RWPE2 (cell line): ENCODE measurements around the gene PIK3CD.
A peak's percentile ranks its signal among the peaks of the same experiment; 100 is the strongest.

ENCODE experiments used
- ATAC-seq: fragments of 200-7000 bp; cut with Tn5 transposase; 3 replicates; pipeline ENCODE4 v1.9.1; 2021; ENCODE audit warnings: low read depth
- DNase-seq: peaks from one replicate; pipeline ENCODE4 v3.0.0-alpha.2; 2020; ENCODE audit warnings: low spot score
- H3K27ac ChIP-seq: fragments of 450-650 bp; 2 replicates; pipeline ENCODE4 v1.5.1; 2017; ENCODE audit warnings: mild to moderate bottlenecking; ENCODE audit not compliant: poor library complexity, severe bottlenecking
- H3K27me3 ChIP-seq: fragments of 250-450 bp; sonication (Bioruptor Pico); 2 replicates; pipeline ENCODE4 v1.5.1; 2021; ENCODE audit warnings: mild to moderate bottlenecking, moderate library complexity; ENCODE audit not compliant: insufficient read depth, poor library complexity, severe bottlenecking
- H3K36me3 ChIP-seq: fragments of 250-450 bp; sonication (Bioruptor Pico); 2 replicates; pipeline ENCODE4 v1.5.1; 2020; ENCODE audit warnings: low read depth, mild to moderate bottlenecking, moderate library complexity
- H3K4me1 ChIP-seq: fragments of 250-450 bp; sonication (Bioruptor Pico); 2 replicates; pipeline ENCODE4 v1.5.1; 2021; ENCODE audit warnings: mild to moderate bottlenecking, moderate library complexity; ENCODE audit not compliant: insufficient read depth, poor library complexity, severe bottlenecking
- H3K4me3 ChIP-seq: fragments of 250-450 bp; sonication (Bioruptor Pico); 2 replicates; pipeline ENCODE4 v1.5.1; 2021; ENCODE audit warnings: mild to moderate bottlenecking, moderate library complexity; ENCODE audit not compliant: severe bottlenecking
- H3K9me3 ChIP-seq: fragments of 250-450 bp; sonication (Bioruptor Pico); 2 replicates; pipeline ENCODE4 v1.5.1; 2021; ENCODE audit warnings: mild to moderate bottlenecking, moderate library complexity; ENCODE audit not compliant: severe bottlenecking
- TF ChIP-seq, protein P1 (sequence below): fragments of 450-650 bp; IDR thresholded peaks from one replicate; pipeline ENCODE4 v1.5.1; 2017; ENCODE audit warnings: mild to moderate bottlenecking, moderate library complexity; ENCODE audit not compliant: poor library complexity, severe bottlenecking

The PIK3CD gene

DNA sequence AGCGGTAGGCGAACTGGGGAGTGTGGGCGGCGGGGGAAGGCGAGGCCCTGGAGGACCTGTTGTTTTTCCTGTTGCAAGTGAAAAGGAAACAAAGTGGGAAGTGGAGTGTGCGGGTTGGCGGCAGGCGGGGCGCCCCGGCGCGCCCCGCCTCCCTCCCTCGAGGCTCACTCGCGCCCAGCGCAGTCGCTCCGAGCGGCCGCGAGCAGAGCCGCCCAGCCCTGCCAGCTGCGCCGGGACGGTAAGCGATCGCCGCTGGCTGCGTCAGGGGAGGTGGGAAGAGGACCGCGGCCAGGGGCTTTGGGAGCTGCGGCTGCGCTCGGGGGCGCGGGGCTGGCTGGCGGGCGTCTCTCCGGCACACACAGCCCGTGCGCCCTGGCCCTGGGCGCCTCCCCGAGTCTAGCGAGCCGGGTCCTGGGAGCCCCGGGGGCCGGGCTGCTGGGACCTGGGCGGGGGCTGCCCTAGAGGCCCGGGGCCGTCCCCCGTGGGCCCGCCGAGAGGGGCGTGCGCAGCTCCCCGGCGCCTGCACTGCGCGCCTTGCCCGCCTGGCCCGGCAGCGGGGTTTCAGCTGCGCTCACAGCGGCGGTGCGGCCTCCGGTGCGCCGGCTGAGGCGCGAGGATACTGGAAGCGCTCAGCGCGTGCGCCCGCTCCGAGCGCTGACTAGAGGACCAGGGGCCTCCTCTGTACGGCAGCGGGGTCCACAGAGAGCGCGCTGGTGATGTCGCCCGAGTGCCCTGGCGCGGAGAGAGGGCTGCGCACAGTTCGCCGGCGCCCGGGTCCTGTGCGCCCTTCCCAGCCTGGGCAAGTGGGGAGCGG is at the start of gene PIK3CD:
PIK3CD (plus strand) TSS at position 167 of the 814 bp plus-strand sequence. CDS start 58,725 bp downstream, outside the sequence.
- ATAC-seq (peak; percentile 77), DNase-seq (no peak)
- TF ChIP-seq, protein P1, sequence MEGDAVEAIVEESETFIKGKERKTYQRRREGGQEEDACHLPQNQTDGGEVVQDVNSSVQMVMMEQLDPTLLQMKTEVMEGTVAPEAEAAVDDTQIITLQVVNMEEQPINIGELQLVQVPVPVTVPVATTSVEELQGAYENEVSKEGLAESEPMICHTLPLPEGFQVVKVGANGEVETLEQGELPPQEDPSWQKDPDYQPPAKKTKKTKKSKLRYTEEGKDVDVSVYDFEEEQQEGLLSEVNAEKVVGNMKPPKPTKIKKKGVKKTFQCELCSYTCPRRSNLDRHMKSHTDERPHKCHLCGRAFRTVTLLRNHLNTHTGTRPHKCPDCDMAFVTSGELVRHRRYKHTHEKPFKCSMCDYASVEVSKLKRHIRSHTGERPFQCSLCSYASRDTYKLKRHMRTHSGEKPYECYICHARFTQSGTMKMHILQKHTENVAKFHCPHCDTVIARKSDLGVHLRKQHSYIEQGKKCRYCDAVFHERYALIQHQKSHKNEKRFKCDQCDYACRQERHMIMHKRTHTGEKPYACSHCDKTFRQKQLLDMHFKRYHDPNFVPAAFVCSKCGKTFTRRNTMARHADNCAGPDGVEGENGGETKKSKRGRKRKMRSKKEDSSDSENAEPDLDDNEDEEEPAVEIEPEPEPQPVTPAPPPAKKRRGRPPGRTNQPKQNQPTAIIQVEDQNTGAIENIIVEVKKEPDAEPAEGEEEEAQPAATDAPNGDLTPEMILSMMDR: no peak
- Histone ChIP-seq H3K9me3 (no peaks in the 10 kb centered on the region), H3K36me3 (no peaks in the 10 kb centered on the region), H3K4me1 (peaks cover 2% of the 10 kb centered on the region), H3K27ac (no peak within 1 kb of the TSS), H3K4me3 (peak within 1 kb of the TSS; percentile 48), H3K27me3 (no peaks in the 10 kb centered on the region)

DNA sequence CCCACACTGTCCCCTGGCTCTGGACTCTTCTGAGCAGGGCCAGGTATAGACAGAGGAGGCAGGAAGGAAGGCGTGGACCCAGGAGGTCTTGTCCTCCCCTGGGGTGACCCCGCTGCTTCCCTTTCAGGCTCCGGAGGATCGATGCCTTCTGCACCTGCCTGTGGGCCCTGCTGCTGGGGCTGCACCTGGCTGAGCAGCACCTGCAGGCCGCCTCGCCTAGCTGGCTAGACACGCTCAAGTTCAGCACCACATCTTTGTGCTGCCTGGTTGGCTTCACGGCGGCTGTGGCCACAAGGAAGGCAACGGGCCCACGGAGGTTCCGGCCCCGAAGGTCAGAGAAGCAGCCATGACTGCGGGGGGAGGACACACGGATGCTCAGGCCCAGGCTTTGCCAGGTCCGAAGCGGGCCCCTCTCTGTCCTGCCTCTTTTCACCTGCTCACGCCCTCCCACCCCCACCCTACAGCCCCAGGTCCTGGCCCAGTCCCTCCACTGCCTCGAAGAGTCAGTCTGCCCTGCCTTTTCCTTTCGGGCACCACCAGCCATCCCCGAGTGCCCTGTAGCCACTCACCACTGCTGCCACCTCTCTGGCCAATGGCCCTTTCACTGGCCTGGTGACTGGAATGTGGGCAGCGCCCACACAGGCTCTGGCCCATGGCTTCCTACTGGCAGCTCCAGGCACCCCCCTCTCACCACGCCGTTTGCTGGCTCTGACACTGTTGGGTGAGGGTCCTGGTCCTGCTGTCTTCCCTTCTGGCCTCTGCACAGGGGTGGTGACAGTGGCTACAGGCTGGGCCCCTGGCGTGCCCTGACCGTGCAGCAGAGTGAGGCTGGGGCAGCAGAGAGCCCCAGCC is 49.4 kb upstream of the PIK3CD start:
- TF ChIP-seq, protein P1: no peak
- no peak for ATAC-seq
- DNase-seq: no peak
- no peaks in the 10 kb centered on the region for H3K4me1 ChIP-seq
- no peaks in the 10 kb centered on the region for H3K9me3 ChIP-seq
- H3K36me3 ChIP-seq: peaks cover 42% of the 10 kb centered on the region
- H3K4me3 ChIP-seq: no peak overlapping the region
- no peaks in the 10 kb centered on the region for H3K27me3 ChIP-seq
- no peak overlapping the region for H3K27ac ChIP-seq

DNA sequence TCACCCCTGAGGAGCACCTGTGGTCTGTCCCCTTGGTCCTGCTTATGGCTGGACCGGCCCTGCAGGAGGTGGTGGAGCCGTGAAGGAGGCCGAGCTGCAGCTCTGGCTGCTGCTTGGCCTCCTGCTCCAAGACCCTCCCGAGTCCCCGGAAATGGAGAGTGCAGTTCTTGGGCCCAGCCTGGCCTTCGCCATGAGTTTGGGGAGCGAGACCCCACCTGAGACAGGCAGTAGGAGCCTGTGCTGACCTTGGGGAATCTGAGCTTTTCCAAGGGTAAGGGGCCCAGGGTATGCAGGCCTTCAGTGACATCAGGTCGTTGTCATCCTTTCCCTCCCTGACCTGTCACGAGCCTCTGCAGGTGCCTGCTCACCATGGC is 48.8 kb upstream of the PIK3CD start:
- H3K36me3 ChIP-seq: peaks cover 40% of the 10 kb centered on the region
- no peak for DNase-seq
- no peak overlapping the region for H3K27ac ChIP-seq
- no peaks in the 10 kb centered on the region for H3K27me3 ChIP-seq
- H3K9me3 ChIP-seq: no peaks in the 10 kb centered on the region
- ATAC-seq: no peak
- no peak overlapping the region for H3K4me3 ChIP-seq
- TF ChIP-seq, protein P1: no peak
- no peaks in the 10 kb centered on the region for H3K4me1 ChIP-seq

DNA sequence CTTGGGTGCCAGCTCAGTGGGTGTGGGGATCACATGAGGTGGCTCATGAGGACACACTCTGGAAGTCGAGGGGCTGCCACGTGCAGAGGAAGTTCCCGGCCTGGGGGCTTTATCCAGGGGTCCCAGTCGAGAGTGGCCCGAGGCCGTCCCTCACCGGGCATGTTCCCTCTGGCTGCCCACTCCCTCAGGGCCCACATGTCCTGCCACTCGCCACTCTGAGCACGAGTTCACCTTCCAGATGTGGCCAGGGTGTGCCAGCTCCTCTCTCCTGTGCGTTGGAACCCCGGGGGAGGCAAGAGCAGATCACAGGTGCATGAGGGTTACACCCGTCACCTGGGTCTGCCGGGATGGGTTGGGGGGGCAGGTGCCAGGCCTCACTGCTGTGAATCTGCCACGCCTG is 48.2 kb upstream of the PIK3CD start:
- ATAC-seq: no peak
- no peaks in the 10 kb centered on the region for H3K9me3 ChIP-seq
- H3K4me3 ChIP-seq: no peak overlapping the region
- TF ChIP-seq, protein P1: no peak
- no peaks in the 10 kb centered on the region for H3K27me3 ChIP-seq
- no peak overlapping the region for H3K27ac ChIP-seq
- no peaks in the 10 kb centered on the region for H3K4me1 ChIP-seq
- no peak for DNase-seq
- H3K36me3 ChIP-seq: peaks cover 38% of the 10 kb centered on the region
